ENCODE results near the gene LAMTOR2.

LAMTOR2 gene

DNA sequence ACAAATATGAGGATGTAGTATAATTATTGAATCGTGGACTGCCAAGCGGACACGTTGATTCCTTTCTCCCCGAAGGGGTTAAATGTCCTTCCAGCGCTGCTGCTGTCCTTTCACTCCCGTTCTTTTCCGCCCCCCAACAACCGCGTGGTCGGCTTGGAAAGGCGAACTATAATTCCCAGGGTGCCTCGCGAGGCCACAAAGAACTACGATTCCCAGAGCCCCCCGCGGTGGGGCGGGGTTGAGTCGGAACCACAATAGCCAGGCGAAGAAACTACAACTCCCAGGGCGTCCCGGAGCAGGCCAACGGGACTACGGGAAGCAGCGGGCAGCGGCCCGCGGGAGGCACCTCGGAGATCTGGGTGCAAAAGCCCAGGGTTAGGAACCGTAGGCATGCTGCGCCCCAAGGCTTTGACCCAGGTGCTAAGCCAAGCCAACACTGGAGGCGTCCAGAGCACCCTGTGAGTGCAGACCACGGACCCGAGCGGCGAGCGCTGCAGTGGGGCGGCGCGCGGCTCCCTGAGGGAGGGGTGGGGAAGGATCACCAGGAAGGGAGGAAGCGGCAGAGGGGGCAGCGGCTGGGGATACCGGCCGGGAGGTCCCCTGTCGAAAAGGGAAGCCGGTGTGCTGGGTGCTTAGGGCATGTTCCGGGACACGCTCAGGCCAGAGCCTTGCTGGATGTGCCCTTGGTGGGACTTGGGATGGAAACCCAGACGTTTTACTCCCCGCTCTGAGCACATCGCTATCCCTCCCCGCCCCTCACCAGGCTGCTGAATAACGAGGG is at the start of gene LAMTOR2:
TSS of gene LAMTOR2 (plus strand) at position 283 of the 781 bp plus-strand sequence. CDS start at position 391, 108 bp downstream.
- Mint-ChIP-seq H3K4me1 (peaks cover 38% of the 10 kb centered on the region), H3K36me3 (peaks cover 17% of the 10 kb centered on the region), H3K27me3 (no peaks in the 10 kb centered on the region), H3K4me3 (peak within 1 kb of the TSS; percentile 97), H3K9me3 (no peaks in the 10 kb centered on the region), H3K27ac (peak within 1 kb of the TSS; percentile 85)
- ATAC-seq: peak; percentile 84

DNA sequence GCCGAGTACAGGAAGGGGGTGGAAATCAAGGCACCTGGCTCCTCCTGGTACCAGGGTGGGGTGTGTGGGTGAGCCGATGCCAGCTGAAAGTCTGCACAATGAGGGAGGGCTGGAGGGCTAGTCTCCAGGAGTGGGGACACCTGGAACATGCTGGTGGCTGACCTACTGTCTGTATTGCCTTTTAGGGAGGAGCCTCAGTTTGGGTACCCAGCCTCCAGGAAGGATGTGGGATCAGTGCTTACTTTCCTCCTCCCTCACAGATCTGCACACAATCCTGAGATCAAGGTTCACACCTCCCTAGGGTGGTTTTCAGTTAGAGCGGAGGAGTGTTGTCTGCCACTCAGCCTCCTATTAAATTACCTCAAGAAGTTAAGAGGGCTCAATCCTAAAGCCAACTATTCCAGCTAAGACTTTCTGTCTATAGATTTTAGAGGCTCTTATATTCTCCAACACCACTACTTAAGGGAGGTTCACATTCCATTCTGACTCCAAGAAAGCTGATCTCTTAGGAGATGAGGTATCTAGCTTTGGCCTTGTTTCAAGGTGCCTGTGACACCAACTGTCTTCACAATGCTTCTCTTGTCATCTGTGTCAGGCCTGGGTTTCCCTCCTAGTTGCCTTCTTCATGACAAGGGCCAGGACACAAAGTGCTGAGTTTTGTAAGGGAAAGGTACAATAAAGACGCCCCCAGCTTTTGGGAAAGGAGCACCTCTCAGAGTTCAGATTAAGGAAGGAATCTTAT is 49.6 kb upstream of the LAMTOR2 start:
- Mint-ChIP-seq H3K4me1 (peaks cover 11% of the 10 kb centered on the region), H3K4me3 (no peak overlapping the region), H3K27me3 (no peaks in the 10 kb centered on the region), H3K9me3 (no peaks in the 10 kb centered on the region), H3K36me3 (peaks cover 23% of the 10 kb centered on the region), H3K27ac (no peak overlapping the region)
- ATAC-seq: no peak

DNA sequence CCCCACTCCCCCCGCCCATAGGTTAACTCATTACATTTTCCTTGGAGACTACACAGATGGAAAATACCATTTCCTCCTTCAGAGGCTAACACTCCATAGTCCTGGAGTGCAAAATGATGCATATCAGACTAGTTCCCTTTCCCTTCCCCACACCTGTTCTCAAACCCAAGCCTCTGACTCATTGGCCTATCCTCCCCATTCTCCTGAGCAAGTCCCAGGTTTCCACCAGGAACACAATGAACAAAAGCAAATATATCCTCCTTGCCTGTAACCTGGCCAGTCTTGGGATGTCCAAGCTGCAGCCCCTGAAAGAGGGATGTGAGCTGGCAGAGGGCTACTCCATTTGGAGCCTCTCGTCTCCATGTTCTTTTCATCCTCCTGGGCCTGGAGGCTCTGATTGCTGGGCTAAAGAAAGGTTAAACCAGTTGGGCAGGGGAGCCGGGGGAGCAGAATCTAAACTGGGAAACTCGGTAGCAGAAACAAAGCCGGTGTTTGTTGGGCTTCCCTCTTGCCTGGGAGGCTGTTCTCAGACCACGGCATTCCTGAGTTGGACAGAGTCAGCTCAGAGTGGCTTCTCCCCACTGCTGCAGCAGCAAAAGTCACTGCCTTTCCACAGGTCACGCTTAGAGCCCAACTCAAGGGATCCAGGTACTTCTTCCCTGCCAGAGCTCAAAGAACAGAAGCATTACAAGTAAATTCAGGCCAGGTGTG is 47.8 kb upstream of the LAMTOR2 start:
- no peak for ATAC-seq
- H3K27ac Mint-ChIP-seq: no peak overlapping the region

DNA sequence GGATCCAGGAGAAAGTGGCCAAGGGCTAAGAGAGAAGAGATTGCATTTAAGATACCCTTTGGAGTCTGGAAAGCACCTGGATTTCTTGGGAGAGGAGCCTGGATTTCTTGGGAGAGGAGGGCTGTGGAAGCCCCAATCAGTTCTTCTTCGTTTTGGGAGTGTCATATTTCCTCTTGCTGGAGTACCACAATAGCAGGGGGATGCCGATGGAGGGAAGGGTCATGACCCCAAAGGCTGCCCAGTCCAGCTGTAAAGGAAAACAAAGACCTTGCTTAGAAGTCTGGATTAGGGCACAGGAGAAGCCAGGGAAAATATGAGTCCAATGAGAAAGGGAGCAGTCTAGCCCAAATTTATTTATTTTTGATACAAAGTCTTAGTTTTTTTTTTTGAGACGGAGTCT is 45.2 kb upstream of the LAMTOR2 start:
- Mint-ChIP-seq H3K9me3 (no peaks in the 10 kb centered on the region), H3K27ac (no peak overlapping the region), H3K4me1 (peaks cover 34% of the 10 kb centered on the region), H3K27me3 (no peaks in the 10 kb centered on the region), H3K4me3 (no peak overlapping the region), H3K36me3 (peaks cover 49% of the 10 kb centered on the region)
- ATAC-seq: no peak

More for the DNA sequence above, 47.8 kb upstream of the LAMTOR2 start:
- Mint-ChIP-seq H3K9me3 (no peaks in the 10 kb centered on the region), H3K27me3 (no peaks in the 10 kb centered on the region), H3K36me3 (peaks cover 38% of the 10 kb centered on the region), H3K4me3 (no peak overlapping the region), H3K4me1 (peaks cover 18% of the 10 kb centered on the region)

- Mint-ChIP-seq H3K9me3 (no peaks in the 10 kb centered on the region), H3K27ac (peak overlapping the region; percentile 66), H3K27me3 (no peaks in the 10 kb centered on the region), H3K4me1 (peaks cover 35% of the 10 kb centered on the region), H3K4me3 (no peak overlapping the region), H3K36me3 (peaks cover 47% of the 10 kb centered on the region)
- ATAC-seq: peak; percentile 94
These were observed 42.3 kb upstream of the LAMTOR2 start for GRCh38 chr1:156012051-156012817.

DNA sequence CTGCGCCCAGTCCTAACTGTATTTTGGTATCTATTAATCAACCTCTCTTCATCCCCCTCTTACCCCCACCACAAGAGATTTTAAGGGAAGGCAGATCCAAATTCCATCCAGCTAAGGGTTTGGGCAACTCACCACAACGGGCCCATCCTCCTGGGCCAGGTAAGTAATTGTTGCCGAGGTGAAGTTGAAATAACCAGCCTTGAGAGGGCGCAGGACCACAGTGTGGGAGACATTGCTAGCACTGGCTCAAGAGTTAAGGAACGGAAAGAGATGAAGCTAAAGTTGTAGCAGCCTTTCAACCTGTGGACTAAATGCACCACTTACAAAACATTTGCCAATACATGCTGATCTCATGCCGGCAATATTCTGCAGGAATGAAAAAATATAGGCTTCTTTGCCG is 39.8 kb upstream of the LAMTOR2 start:
- Mint-ChIP-seq H3K27me3 (no peaks in the 10 kb centered on the region), H3K9me3 (no peaks in the 10 kb centered on the region), H3K36me3 (peaks cover 39% of the 10 kb centered on the region), H3K4me1 (peaks cover 44% of the 10 kb centered on the region), H3K4me3 (no peak overlapping the region), H3K27ac (no peak overlapping the region)
- no peak for ATAC-seq

GRCh38 chr1:156019946-156020292 is 34.7 kb upstream of the LAMTOR2 start:
- H3K4me1 Mint-ChIP-seq: peaks cover 30% of the 10 kb centered on the region
- ATAC-seq: no peak
- H3K4me3 Mint-ChIP-seq: peak overlapping the region; percentile 98
- H3K36me3 Mint-ChIP-seq: peaks cover 17% of the 10 kb centered on the region
- H3K27me3 Mint-ChIP-seq: peaks cover 2% of the 10 kb centered on the region
- no peaks in the 10 kb centered on the region for H3K9me3 Mint-ChIP-seq
- peak overlapping the region; percentile 92 for H3K27ac Mint-ChIP-seq

GRCh38 chr1:156020293-156021092 is 34.1 kb upstream of the LAMTOR2 start, which contains the start of gene SSR2:
Gene SSR2, minus strand, starts transcription at chr1:156020951. Its CDS starts 784 bp downstream, at chr1:156020167.
- ATAC-seq: peak; percentile 100
- Mint-ChIP-seq H3K27me3 (peaks cover 8% of the 10 kb centered on the region), H3K4me3 (peak within 1 kb of the TSS; percentile 98), H3K4me1 (peaks cover 28% of the 10 kb centered on the region), H3K27ac (peak within 1 kb of the TSS; percentile 92), H3K9me3 (no peaks in the 10 kb centered on the region), H3K36me3 (peaks cover 15% of the 10 kb centered on the region)

DNA sequence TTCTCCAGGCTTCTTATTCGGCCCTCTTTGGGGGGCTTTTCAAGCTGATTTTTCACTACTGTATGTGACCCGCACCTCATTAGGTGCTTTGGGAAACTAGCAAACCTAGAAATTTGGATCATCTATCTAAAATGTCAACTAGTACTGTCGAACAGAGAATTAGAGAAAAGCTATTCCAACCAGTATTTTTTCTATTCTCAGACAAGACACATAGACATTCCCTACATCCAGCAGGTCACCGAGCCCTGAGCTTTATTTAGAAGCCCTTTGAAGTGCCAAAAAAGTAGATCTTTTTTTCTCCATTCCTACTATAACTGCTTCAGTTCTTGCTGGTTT is 33.5 kb upstream of the LAMTOR2 start:
- peak overlapping the region; percentile 98 for H3K4me3 Mint-ChIP-seq
- peaks cover 28% of the 10 kb centered on the region for H3K4me1 Mint-ChIP-seq
- peaks cover 10% of the 10 kb centered on the region for H3K27me3 Mint-ChIP-seq
- H3K9me3 Mint-ChIP-seq: no peaks in the 10 kb centered on the region
- ATAC-seq: no peak
- H3K36me3 Mint-ChIP-seq: peaks cover 15% of the 10 kb centered on the region
- peak overlapping the region; percentile 92 for H3K27ac Mint-ChIP-seq

GRCh38 chr1:156021954-156022353 is 32.6 kb upstream of the LAMTOR2 start:
- H3K4me3 Mint-ChIP-seq: no peak overlapping the region
- H3K27ac Mint-ChIP-seq: no peak overlapping the region
- H3K27me3 Mint-ChIP-seq: peaks cover 10% of the 10 kb centered on the region
- peaks cover 15% of the 10 kb centered on the region for H3K36me3 Mint-ChIP-seq
- no peaks in the 10 kb centered on the region for H3K9me3 Mint-ChIP-seq
- ATAC-seq: no peak
- H3K4me1 Mint-ChIP-seq: peaks cover 28% of the 10 kb centered on the region

- Mint-ChIP-seq H3K36me3 (peaks cover 8% of the 10 kb centered on the region), H3K4me1 (peaks cover 19% of the 10 kb centered on the region), H3K9me3 (no peaks in the 10 kb centered on the region), H3K27me3 (peaks cover 10% of the 10 kb centered on the region), H3K27ac (no peak overlapping the region), H3K4me3 (no peak overlapping the region)
- ATAC-seq: no peak
These were observed 29.8 kb upstream of the LAMTOR2 start for GRCh38 chr1:156024801-156025200.

- peaks cover 8% of the 10 kb centered on the region for H3K4me1 Mint-ChIP-seq
- H3K27me3 Mint-ChIP-seq: peaks cover 10% of the 10 kb centered on the region
- H3K9me3 Mint-ChIP-seq: no peaks in the 10 kb centered on the region
- H3K36me3 Mint-ChIP-seq: no peaks in the 10 kb centered on the region
- H3K4me3 Mint-ChIP-seq: no peak overlapping the region
- ATAC-seq: peak; percentile 70
- no peak overlapping the region for H3K27ac Mint-ChIP-seq
These were observed 28.7 kb upstream of the LAMTOR2 start for GRCh38 chr1:156025876-156026275.

- Mint-ChIP-seq H3K36me3 (no peaks in the 10 kb centered on the region), H3K9me3 (no peaks in the 10 kb centered on the region), H3K27ac (no peak overlapping the region), H3K4me1 (peaks cover 5% of the 10 kb centered on the region), H3K27me3 (peaks cover 10% of the 10 kb centered on the region), H3K4me3 (no peak overlapping the region)
- no peak for ATAC-seq
These were observed 28.0 kb upstream of the LAMTOR2 start for GRCh38 chr1:156026588-156026987.

DNA sequence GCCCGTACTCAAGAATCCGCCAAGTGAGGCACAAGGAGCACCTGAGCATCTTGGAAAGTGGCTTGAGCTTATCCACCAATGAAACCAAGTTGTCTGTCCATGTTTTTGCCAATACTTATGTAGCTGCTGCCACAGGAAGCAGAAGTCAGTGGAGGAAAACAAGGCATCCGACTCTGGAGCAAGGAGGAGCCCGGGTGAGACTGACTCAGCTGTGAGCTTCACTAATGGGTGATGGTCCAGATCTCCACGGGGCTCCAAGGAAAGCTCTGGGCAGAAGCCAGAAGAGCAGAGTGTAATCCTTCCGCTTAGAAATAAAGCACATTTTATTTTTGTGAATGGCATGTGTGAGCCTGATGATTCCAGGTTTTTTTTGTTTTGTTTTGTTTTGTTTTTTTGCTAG is 21.6 kb upstream of the LAMTOR2 start:
- H3K4me1 Mint-ChIP-seq: no peaks in the 10 kb centered on the region
- no peak for ATAC-seq
- H3K36me3 Mint-ChIP-seq: peaks cover 12% of the 10 kb centered on the region
- no peaks in the 10 kb centered on the region for H3K9me3 Mint-ChIP-seq
- no peaks in the 10 kb centered on the region for H3K27me3 Mint-ChIP-seq
- no peak overlapping the region for H3K27ac Mint-ChIP-seq
- H3K4me3 Mint-ChIP-seq: no peak overlapping the region

Measured in stimulated activated memory B cell treated with anti-CD40 and anti-IgM and Interleukin-4, amounts not matched to agents 10 μg/mL and 1 μg/mL and 100 μg/mL, for 72 hours (primary cell).